K562 (cell line): Measurements from ENCODE around the gene NME4. TPM values are rescaled to one million over a fixed set of nuclear protein-coding genes. Genes with fewer than 3 reads are reported as not detected.

Experiments used
- CREB3L1 ChIP-seq: fragments of 450-650 bp; IDR thresholded peaks from 2 replicates; pipeline ENCODE4 v1.6.1; 2014; ENCODE audit warnings: low read depth, mild to moderate bottlenecking, moderate library complexity, borderline replicate concordance
- GTF2E2 ChIP-seq: fragments of 200-800 bp; sonication (Bioruptor generic); IDR thresholded peaks from 2 replicates; pipeline ENCODE4 v1.6.1; 2016; ENCODE audit warnings: missing genetic modification characterization, missing compliant biosample characterization
- HOMEZ ChIP-seq: fragments of 250-450 bp; sonication (Bioruptor Pico); IDR thresholded peaks from 2 replicates; pipeline ENCODE4 v1.4.0; 2020; ENCODE audit warnings: mild to moderate bottlenecking, moderate library complexity
- KDM1A ChIP-seq, 2 experiments: fragments of 450-650 bp; IDR thresholded peaks; 2 replicates each; pipeline ENCODE4 v1.6.1; 2016; ENCODE audit warnings: mild to moderate bottlenecking in 2 of 2
- MECOM ChIP-seq: fragments of 250-450 bp; sonication (Bioruptor Pico); IDR thresholded peaks from 2 replicates; pipeline ENCODE4 v1.8.0; 2022; ENCODE audit warnings: inconsistent platforms
- MED1 ChIP-seq: sonication (generic); formaldehyde crosslinking; IDR thresholded peaks from 2 replicates; pipeline ENCODE4 v1.8.1; 2023; ENCODE audit warnings: missing genetic modification reagents, borderline replicate concordance
- NCOA2 ChIP-seq, 2 experiments: fragments of 450-650 bp; IDR thresholded peaks; 2 replicates each; pipeline ENCODE4 v1.6.1; 2018; ENCODE audit warnings: mild to moderate bottlenecking in 2 of 2, moderate library complexity in 1 of 2; ENCODE audit not compliant: partially characterized antibody in 2 of 2
- NCOA4 ChIP-seq: fragments of 450-650 bp; IDR thresholded peaks from 2 replicates; pipeline ENCODE4 v1.6.1; 2018; ENCODE audit warnings: mild to moderate bottlenecking; ENCODE audit not compliant: partially characterized antibody
- NFIC ChIP-seq: fragments of 450-650 bp; IDR thresholded peaks from 2 replicates; pipeline ENCODE4 v1.6.1; 2017; ENCODE audit warnings: mild to moderate bottlenecking, inconsistent platforms
- NR1H2 ChIP-seq: sonication (generic); formaldehyde crosslinking; IDR thresholded peaks from 2 replicates; pipeline ENCODE4 v1.4.0; 2020; ENCODE audit warnings: mild to moderate bottlenecking, missing genetic modification reagents
- POLR2B ChIP-seq: fragments of 450-650 bp; IDR thresholded peaks from 2 replicates; pipeline ENCODE4 v1.6.1; 2018; ENCODE audit warnings: low read depth; ENCODE audit not compliant: partially characterized antibody
- SIRT6 ChIP-seq: IDR thresholded peaks from one replicate; pipeline ENCODE4 v1.6.1; 2012; ENCODE audit warnings: low read depth, mild to moderate bottlenecking, control low read depth, inconsistent platforms, low read length, moderate library complexity
- TCFL5 ChIP-seq: fragments of 250-450 bp; sonication (Bioruptor Pico); conservative IDR thresholded peaks from 2 replicates; pipeline ENCODE4 v1.6.1; 2021; ENCODE audit warnings: mild to moderate bottlenecking, moderate library complexity, matching md5 sums
- ZNF133 ChIP-seq: fragments of 250-450 bp; sonication (Bioruptor Pico); IDR thresholded peaks from 2 replicates; pipeline ENCODE4 v1.4.0; 2020; ENCODE audit warnings: mild to moderate bottlenecking
- ZNF143 ChIP-seq: sonication (generic); formaldehyde crosslinking; IDR thresholded peaks from 2 replicates; pipeline ENCODE4 v1.9.0; 2022; ENCODE audit warnings: mild to moderate bottlenecking, missing genetic modification reagents
- polyA plus RNA-seq, 8 experiments: library from polyadenylated mRNA; depleted of rRNA in 4 of 8; stranded (reverse) in 5 of 8; unstranded in 3 of 8; fragments of >200 nt; fragmentation: Nextera tagmentation in 2 of 8; fragmentation: Illumina TruSeq in 1 of 8; extraction: Ambion mirVana in 2 of 8; extraction: Trizol in 1 of 8; gene quantifications; 2 replicates each; pipeline versions ENCODE4 v1.2.1 to v1.2.3, GENCODE V29; 2011 to 2014; ENCODE audit warnings: inconsistent platforms in 1 of 8, missing spikeins in 1 of 8
- total RNA-seq, 7 experiments: library from RNA; depleted of rRNA in 6 of 7; stranded (reverse); fragments of >200 nt in 6 of 7; fragmentation: Illumina TruSeq in 2 of 7; extraction: Trizol in 2 of 7; gene quantifications; 2 replicates each; pipeline versions ENCODE4 v1.2.1 to v1.2.3, GENCODE V29; 2011 to 2021; ENCODE audit warnings: low replicate concordance in 1 of 7
- TF ChIP-seq, protein P1 (sequence below), 2 experiments: fragments of 450-650 bp in 1 of 2; sonication (generic) in 1 of 2; formaldehyde crosslinking in 1 of 2; IDR thresholded peaks; 2 replicates each; pipeline versions ENCODE4 v1.7.1 to v1.9.0; 2016 to 2022; ENCODE audit warnings: inconsistent platforms in 1 of 2, mild to moderate bottlenecking in 1 of 2, missing genetic modification reagents in 1 of 2

NME4 gene
- total and polyA plus RNA-seq, 9 of the 15 experiments (the other 6 are each of a cell fraction or from before 2014, with no cell fraction given) = 15.4 to 264 (median 139) TPM

GRCh38 chr16:425082-425718, 28.2 kb downstream of the NME4 start, which contains the start of gene RAB11FIP3 (continued):
- TF ChIP-seq CREB3L1 (peak; percentile 56; the same call in 1 of the 2 replicates), MECOM (CRISPR knock-in tag) (no peak), TCFL5 (CRISPR knock-in tag) (no peak), NCOA2 (IDR thresholded peaks at IDR 0.05; ENCODE audit: partially characterized antibody in 2 of 2) (no peak), KDM1A (IDR thresholded peaks at IDR 0.05) (no peak), HOMEZ (CRISPR knock-in tag) (no peak), ZNF133 (CRISPR knock-in tag) (no peak), GTF2E2 (tag) (no peak), ZNF143 (CRISPR knock-in tag) (no peak), SIRT6 (no peak), MED1 (no peak), NFIC (peak; percentile 22; the same call in 1 of the 2 replicates), NCOA4 (no peak), NR1H2 (CRISPR knock-in tag) (no peak), POLR2B (peak; percentile 61)
- TF ChIP-seq, protein P1, sequence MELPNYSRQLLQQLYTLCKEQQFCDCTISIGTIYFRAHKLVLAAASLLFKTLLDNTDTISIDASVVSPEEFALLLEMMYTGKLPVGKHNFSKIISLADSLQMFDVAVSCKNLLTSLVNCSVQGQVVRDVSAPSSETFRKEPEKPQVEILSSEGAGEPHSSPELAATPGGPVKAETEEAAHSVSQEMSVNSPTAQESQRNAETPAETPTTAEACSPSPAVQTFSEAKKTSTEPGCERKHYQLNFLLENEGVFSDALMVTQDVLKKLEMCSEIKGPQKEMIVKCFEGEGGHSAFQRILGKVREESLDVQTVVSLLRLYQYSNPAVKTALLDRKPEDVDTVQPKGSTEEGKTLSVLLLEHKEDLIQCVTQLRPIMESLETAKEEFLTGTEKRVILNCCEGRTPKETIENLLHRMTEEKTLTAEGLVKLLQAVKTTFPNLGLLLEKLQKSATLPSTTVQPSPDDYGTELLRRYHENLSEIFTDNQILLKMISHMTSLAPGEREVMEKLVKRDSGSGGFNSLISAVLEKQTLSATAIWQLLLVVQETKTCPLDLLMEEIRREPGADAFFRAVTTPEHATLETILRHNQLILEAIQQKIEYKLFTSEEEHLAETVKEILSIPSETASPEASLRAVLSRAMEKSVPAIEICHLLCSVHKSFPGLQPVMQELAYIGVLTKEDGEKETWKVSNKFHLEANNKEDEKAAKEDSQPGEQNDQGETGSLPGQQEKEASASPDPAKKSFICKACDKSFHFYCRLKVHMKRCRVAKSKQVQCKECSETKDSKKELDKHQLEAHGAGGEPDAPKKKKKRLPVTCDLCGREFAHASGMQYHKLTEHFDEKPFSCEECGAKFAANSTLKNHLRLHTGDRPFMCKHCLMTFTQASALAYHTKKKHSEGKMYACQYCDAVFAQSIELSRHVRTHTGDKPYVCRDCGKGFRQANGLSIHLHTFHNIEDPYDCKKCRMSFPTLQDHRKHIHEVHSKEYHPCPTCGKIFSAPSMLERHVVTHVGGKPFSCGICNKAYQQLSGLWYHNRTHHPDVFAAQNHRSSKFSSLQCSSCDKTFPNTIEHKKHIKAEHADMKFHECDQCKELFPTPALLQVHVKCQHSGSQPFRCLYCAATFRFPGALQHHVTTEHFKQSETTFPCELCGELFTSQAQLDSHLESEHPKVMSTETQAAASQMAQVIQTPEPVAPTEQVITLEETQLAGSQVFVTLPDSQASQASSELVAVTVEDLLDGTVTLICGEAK (IDR thresholded peaks at IDR 0.05) = no peak
- TF ChIP-seq, protein P1 (CRISPR knock-in tag; IDR thresholded peaks at IDR 0.05) = no peak
